Neural cell (in vitro differentiated cells): ENCODE results near the gene ANGPT4. TPM values are rescaled to one million over a fixed set of nuclear protein-coding genes. Genes with fewer than 3 reads are reported as not detected.

Experiments
- H2AFZ ChIP-seq: fragments of 200-600, 300-800 bp; sonication (generic), shearing (Covaris generic); 2 replicates; pipeline ENCODE4 v1.6.0; 2014; ENCODE audit warnings: low read depth, mild to moderate bottlenecking, antibody characterized with exemption, low read length, moderate library complexity
- H3F3A ChIP-seq: fragments of 200-600 bp; shearing (Covaris generic); 2 replicates; pipeline ENCODE4 v1.6.1; 2016; ENCODE audit warnings: mild to moderate bottlenecking, moderate library complexity, mixed read lengths, antibody characterized with exemption, low read length; ENCODE audit not compliant: insufficient read depth, poor library complexity, severe bottlenecking
- H3K27ac ChIP-seq: fragments of 200-600, 300-800 bp; sonication (generic), shearing (Covaris generic); 2 replicates; pipeline ENCODE4 v1.5.1; 2014; ENCODE audit warnings: mild to moderate bottlenecking, low read length, moderate library complexity
- H3K27me3 ChIP-seq: fragments of 300-800, 200-600 bp; sonication (generic), shearing (Covaris generic); 2 replicates; pipeline ENCODE4 v1.6.0; 2014; ENCODE audit warnings: mild to moderate bottlenecking, low read depth, low read length, moderate library complexity; ENCODE audit not compliant: insufficient read depth
- H3K36me3 ChIP-seq: fragments of 300-800, 200-600 bp; sonication (generic), shearing (Covaris generic); 2 replicates; pipeline ENCODE4 v1.5.1; 2014; ENCODE audit warnings: mild to moderate bottlenecking, antibody characterized with exemption, low read length, moderate library complexity; ENCODE audit not compliant: insufficient read depth
- H3K4me2 ChIP-seq: fragments of 300-800, 200-600 bp; sonication (generic), shearing (Covaris generic); 2 replicates; pipeline ENCODE4 v1.6.0; 2014; ENCODE audit warnings: mild to moderate bottlenecking, low read length
- H3K4me3 ChIP-seq: fragments of 300-800, 200-600 bp; sonication (generic), shearing (Covaris generic); 2 replicates; pipeline ENCODE4 v1.5.1; 2014; ENCODE audit warnings: mild to moderate bottlenecking, low read length, moderate library complexity
- H3K79me2 ChIP-seq: fragments of 200-600 bp; shearing (Covaris generic); replicated peaks from 2 replicates; pipeline ENCODE4 v1.6.0; 2014; ENCODE audit warnings: mild to moderate bottlenecking, low read length, moderate library complexity; ENCODE audit not compliant: insufficient read depth
- H3K9ac ChIP-seq: fragments of 300-800, 200-600 bp; sonication (generic), shearing (Covaris generic); 2 replicates; pipeline ENCODE4 v1.6.1; 2016; ENCODE audit warnings: mild to moderate bottlenecking, low read length, mixed read lengths
- H3K9me2 ChIP-seq: fragments of 200-600 bp; shearing (Covaris generic); 2 replicates; pipeline ENCODE4 v1.6.1; 2016; ENCODE audit warnings: mild to moderate bottlenecking, low read length, mixed read lengths; ENCODE audit not compliant: insufficient read depth
- H3K9me3 ChIP-seq: fragments of 200-600, 300-800 bp; sonication (generic), shearing (Covaris generic); 2 replicates; pipeline ENCODE4 v1.6.1; 2016; ENCODE audit warnings: mild to moderate bottlenecking, mixed run types, low read length, moderate library complexity, mixed read lengths
- H4K20me1 ChIP-seq: fragments of 200-600 bp; shearing (Covaris generic); 2 replicates; pipeline ENCODE4 v1.6.1; 2016; ENCODE audit warnings: mild to moderate bottlenecking, mixed run types; ENCODE audit not compliant: insufficient read depth
- EP300 ChIP-seq: fragments of 450-650 bp; conservative IDR thresholded peaks from 2 replicates; pipeline ENCODE4 v1.6.1; 2014; ENCODE audit warnings: antibody characterized with exemption, mild to moderate bottlenecking, moderate library complexity; ENCODE audit not compliant: poor library complexity, severe bottlenecking
- EZH2 ChIP-seq: fragments of 200-600, 300-800 bp; shearing (Covaris generic), sonication (generic); IDR thresholded peaks from 2 replicates; pipeline ENCODE4 v1.6.1; 2014; ENCODE audit warnings: antibody characterized with exemption, low read length, borderline replicate concordance, mild to moderate bottlenecking; ENCODE audit not compliant: insufficient read depth, poor library complexity, severe bottlenecking
- MXI1 ChIP-seq: fragments of 450-650 bp; conservative IDR thresholded peaks from 2 replicates; pipeline ENCODE4 v1.6.1; 2014; ENCODE audit warnings: antibody characterized with exemption, mild to moderate bottlenecking; ENCODE audit not compliant: poor library complexity, severe bottlenecking
- POLR2AphosphoS5 ChIP-seq: IDR thresholded peaks from 2 replicates; pipeline ENCODE4 v1.6.1; 2012
- RAD21 ChIP-seq: fragments of 450-650 bp; conservative IDR thresholded peaks from 2 replicates; pipeline ENCODE4 v1.6.1; 2014; ENCODE audit warnings: antibody characterized with exemption, mild to moderate bottlenecking, moderate library complexity
- SMC3 ChIP-seq: fragments of 450-650 bp; conservative IDR thresholded peaks from 2 replicates; pipeline ENCODE4 v1.6.1; 2014; ENCODE audit warnings: antibody characterized with exemption, mild to moderate bottlenecking, moderate library complexity; ENCODE audit not compliant: poor library complexity
- TAF1 ChIP-seq: IDR thresholded peaks from 2 replicates; pipeline ENCODE4 v1.6.1; 2012; ENCODE audit warnings: low read depth
- polyA plus RNA-seq: library from polyadenylated mRNA; depleted of rRNA; stranded (reverse); fragments of >200 nt; gene quantifications from 2 replicates; pipeline ENCODE4 v1.2.3, GENCODE V29; 2014
- TF ChIP-seq, protein P1 (sequence below): fragments of 450-650 bp; IDR thresholded peaks from 2 replicates; pipeline ENCODE4 v1.5.1; 2014; ENCODE audit warnings: antibody characterized with exemption, mild to moderate bottlenecking, moderate library complexity; ENCODE audit not compliant: poor library complexity, severe bottlenecking
- TF ChIP-seq, protein P2 (sequence below): IDR thresholded peaks from 2 replicates; pipeline ENCODE4 v1.6.1; 2012; ENCODE audit warnings: borderline replicate concordance

ANGPT4 gene
- polyA plus RNA-seq, 1 donor from 2014 or later, result not detected

DNA sequence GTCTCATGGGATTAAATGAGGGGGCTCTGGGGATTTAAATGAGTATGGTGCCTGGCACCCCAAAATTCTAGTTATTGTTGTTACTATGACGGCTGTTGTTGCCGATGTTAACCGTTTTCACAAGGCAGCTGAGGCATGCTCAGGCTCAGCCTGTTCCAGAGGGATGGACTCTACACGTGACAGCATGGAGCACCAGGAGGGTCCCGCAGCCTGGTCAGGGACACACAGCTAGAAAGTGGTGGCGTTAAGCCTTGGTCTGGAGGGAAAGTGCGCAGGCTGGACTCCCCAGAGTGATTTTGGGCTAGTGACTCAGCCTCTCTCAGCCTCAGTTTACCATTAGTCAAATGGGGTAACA lies 75.7 kb downstream of the ANGPT4 start:
- Histone ChIP-seq H3K9ac (no peak overlapping the region), H3K27me3 (peaks cover 37% of the 10 kb centered on the region), H3K79me2 (peaks cover 4% of the 10 kb centered on the region), H3K9me2 (no peaks in the 10 kb centered on the region), H3K4me2 (no peak overlapping the region), H2AFZ (no peak overlapping the region), H4K20me1 (no peaks in the 10 kb centered on the region), H3K4me3 (no peak overlapping the region), H3F3A (no peaks in the 10 kb centered on the region), H3K36me3 (no peaks in the 10 kb centered on the region), H3K9me3 (no peaks in the 10 kb centered on the region), H3K27ac (no peak overlapping the region)
- TF ChIP-seq TAF1 (no peak), SMC3 (no peak), RAD21 (no peak), POLR2AphosphoS5 (no peak), EZH2 (no peak), MXI1 (no peak), EP300 (no peak)
- TF ChIP-seq, protein P1, sequence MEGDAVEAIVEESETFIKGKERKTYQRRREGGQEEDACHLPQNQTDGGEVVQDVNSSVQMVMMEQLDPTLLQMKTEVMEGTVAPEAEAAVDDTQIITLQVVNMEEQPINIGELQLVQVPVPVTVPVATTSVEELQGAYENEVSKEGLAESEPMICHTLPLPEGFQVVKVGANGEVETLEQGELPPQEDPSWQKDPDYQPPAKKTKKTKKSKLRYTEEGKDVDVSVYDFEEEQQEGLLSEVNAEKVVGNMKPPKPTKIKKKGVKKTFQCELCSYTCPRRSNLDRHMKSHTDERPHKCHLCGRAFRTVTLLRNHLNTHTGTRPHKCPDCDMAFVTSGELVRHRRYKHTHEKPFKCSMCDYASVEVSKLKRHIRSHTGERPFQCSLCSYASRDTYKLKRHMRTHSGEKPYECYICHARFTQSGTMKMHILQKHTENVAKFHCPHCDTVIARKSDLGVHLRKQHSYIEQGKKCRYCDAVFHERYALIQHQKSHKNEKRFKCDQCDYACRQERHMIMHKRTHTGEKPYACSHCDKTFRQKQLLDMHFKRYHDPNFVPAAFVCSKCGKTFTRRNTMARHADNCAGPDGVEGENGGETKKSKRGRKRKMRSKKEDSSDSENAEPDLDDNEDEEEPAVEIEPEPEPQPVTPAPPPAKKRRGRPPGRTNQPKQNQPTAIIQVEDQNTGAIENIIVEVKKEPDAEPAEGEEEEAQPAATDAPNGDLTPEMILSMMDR, result no peak
- TF ChIP-seq, protein P2, sequence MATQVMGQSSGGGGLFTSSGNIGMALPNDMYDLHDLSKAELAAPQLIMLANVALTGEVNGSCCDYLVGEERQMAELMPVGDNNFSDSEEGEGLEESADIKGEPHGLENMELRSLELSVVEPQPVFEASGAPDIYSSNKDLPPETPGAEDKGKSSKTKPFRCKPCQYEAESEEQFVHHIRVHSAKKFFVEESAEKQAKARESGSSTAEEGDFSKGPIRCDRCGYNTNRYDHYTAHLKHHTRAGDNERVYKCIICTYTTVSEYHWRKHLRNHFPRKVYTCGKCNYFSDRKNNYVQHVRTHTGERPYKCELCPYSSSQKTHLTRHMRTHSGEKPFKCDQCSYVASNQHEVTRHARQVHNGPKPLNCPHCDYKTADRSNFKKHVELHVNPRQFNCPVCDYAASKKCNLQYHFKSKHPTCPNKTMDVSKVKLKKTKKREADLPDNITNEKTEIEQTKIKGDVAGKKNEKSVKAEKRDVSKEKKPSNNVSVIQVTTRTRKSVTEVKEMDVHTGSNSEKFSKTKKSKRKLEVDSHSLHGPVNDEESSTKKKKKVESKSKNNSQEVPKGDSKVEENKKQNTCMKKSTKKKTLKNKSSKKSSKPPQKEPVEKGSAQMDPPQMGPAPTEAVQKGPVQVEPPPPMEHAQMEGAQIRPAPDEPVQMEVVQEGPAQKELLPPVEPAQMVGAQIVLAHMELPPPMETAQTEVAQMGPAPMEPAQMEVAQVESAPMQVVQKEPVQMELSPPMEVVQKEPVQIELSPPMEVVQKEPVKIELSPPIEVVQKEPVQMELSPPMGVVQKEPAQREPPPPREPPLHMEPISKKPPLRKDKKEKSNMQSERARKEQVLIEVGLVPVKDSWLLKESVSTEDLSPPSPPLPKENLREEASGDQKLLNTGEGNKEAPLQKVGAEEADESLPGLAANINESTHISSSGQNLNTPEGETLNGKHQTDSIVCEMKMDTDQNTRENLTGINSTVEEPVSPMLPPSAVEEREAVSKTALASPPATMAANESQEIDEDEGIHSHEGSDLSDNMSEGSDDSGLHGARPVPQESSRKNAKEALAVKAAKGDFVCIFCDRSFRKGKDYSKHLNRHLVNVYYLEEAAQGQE, result no peak

DNA sequence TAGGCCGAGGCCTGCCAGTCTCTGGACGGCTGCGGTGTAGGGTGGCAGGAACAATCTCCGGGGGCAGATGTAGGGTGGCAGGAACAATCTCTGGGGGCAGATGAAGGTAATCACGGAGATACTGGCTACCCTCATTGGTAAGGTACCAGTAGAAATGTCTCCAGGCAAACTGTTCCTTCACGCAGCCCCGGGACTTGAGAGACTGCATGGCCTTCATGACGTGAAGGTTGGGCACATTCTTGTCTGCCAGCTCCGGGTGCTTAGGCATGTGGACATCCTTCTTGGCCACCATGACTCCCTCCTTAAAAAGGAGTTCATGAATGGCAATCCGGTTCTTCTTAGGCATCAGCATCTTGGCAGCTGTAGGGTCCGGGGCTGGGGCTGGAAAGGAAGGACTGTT lies 76.5 kb downstream of the ANGPT4 start:
- TF ChIP-seq EP300, result no peak
- no peak for TF ChIP-seq MXI1
- TF ChIP-seq, protein P2, result no peak
- Histone ChIP-seq H3K79me2 (no peaks in the 10 kb centered on the region), H4K20me1 (no peaks in the 10 kb centered on the region), H2AFZ (no peak overlapping the region), H3K4me3 (no peak overlapping the region), H3K27me3 (peaks cover 37% of the 10 kb centered on the region), H3K27ac (no peak overlapping the region), H3K9ac (no peak overlapping the region), H3K4me2 (no peak overlapping the region), H3K9me2 (no peaks in the 10 kb centered on the region), H3K36me3 (no peaks in the 10 kb centered on the region), H3F3A (no peaks in the 10 kb centered on the region), H3K9me3 (no peaks in the 10 kb centered on the region)
